WI38 (cell line): ENCODE results near the gene SYNGR4.
"Not testable (repeated sequence)": the region's sequence is repeated elsewhere in the genome, so short reads cannot be mapped to it uniquely, and the experiment has no call there.

Experiments used
- H3K4me3 ChIP-seq: 2 replicates; pipeline ENCODE4 v1.5.1; 2011; ENCODE audit warnings: low read depth, mild to moderate bottlenecking, control low read depth, low read length
- CTCF ChIP-seq: IDR thresholded peaks from 2 replicates; pipeline ENCODE4 v1.5.1; 2012; ENCODE audit warnings: low read depth, mild to moderate bottlenecking, control low read depth, low read length

Gene SYNGR4

GRCh38 chr19:48364598-48365348 lies 606 bp downstream of the SYNGR4 start:
- H3K4me3 ChIP-seq = no peak overlapping the region; the same call in 1 of the 2 replicates
- no peak for TF ChIP-seq CTCF

DNA sequence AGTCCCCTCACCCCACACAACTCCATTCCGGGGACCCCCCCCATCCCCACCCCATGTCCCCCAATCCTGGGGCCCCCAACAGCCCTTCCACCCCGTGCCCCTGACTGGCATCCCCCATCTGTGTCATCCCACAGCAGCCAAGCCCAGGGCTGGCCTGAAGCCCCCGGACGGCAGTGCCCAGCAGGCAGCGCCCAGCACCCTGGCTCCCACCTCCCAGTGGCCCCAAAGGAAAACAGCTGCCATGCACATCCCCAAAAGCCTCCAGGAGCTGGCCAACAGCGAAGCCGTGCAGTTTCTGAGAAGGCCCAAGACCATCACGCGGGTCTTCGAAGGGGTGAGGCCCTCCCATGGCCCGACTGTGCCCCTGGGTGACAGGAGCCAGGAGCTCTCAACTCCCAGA lies 1.4 kb downstream of the SYNGR4 start:
- no peak overlapping the region for H3K4me3 ChIP-seq
- no peak for TF ChIP-seq CTCF

- H3K4me3 ChIP-seq = no peak overlapping the region
- no peak for TF ChIP-seq CTCF
Measured at GRCh38 chr19:48367855-48368254, 3.7 kb downstream of the SYNGR4 start.

- no peak for TF ChIP-seq CTCF
- no peak overlapping the region for H3K4me3 ChIP-seq
Measured at GRCh38 chr19:48368936-48369335, 4.8 kb downstream of the SYNGR4 start.

- H3K4me3 ChIP-seq = no peak overlapping the region
- no peak for TF ChIP-seq CTCF
Measured at GRCh38 chr19:48370955-48371354, 6.8 kb downstream of the SYNGR4 start.

- no peak overlapping the region for H3K4me3 ChIP-seq
- TF ChIP-seq CTCF = no peak
Measured at GRCh38 chr19:48371367-48371766, 7.2 kb downstream of the SYNGR4 start.

DNA sequence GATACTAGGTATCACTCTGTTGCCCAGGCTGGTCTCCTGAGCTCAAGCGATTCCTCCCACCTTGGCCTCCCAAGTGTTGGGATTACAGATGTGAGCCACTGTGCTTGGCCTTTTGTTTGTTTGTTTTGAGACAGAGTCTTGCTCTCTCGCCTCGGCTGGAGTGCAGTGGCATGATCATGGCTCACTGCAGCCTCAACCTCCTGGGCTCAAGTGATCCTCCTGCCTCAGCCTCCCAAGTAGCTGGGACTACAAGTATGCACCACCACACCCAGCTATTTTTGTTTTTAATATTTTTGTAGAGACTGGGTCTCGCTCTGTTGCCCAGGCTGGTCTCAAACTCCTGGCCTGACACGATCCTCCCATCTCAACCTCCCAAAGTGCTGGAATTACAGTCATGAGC lies 7.6 kb downstream of the SYNGR4 start:
- not testable (repeated sequence) for H3K4me3 ChIP-seq

GRCh38 chr19:48372904-48373303 lies 8.7 kb downstream of the SYNGR4 start:
- H3K4me3 ChIP-seq = no peak overlapping the region
- no peak for TF ChIP-seq CTCF
